ENCODE results near the gene SLC12A8.

The SLC12A8 gene

DNA sequence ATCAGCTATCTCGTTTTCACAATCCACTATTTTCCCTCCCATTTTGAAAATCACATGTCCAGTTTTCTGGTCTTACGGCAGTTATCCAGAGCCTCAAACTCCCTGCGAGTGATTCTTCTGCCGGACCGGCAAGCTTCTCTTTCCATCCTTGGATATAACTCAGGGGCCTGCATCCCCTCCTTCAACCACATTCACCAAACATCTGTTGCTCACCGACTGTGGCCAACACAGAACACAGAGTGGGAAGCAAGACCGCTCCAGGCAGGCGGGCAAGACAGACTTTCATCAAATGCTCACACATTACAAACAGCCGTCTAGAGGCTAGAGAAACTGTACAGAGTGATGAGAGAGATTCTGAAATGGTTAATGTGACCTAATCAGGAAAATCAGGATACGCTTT lies 7.6 kb upstream of the SLC12A8 start:
- no peak overlapping the region for H3K27ac ChIP-seq (ENCODE audit: insufficient read depth in 1 of 2, low read depth in 1 of 2, low read length in 2 of 2, poor library complexity in 1 of 2, severe bottlenecking in 2 of 2)
- no peak for DNase-seq
- ChIA-PET POLR2A (no interaction called here), CTCF (no interaction called here)
- no peak overlapping the region for H3K4me3 ChIP-seq (ENCODE audit: control insufficient read depth in 1 of 7, extremely low read depth in 1 of 7, insufficient read depth in 4 of 7, low read depth in 2 of 7, low read length in 6 of 7)
- 100% methylated on average over 6 of the region's 10 CpGs for WGBS (ENCODE audit: insufficient coverage)
- H3K9me3 ChIP-seq (ENCODE audit: control extremely low read depth in 1 of 5, control insufficient read depth in 4 of 5, insufficient read depth in 2 of 5, low read depth in 1 of 5, low read length in 4 of 5): no peaks in the 10 kb centered on the region
- peaks cover 0 to 5% (median 0%) of the 10 kb centered on the region in 5 experiments for H3K27me3 ChIP-seq (replicated peaks in 2 of 5; ENCODE audit: control insufficient read depth in 4 of 5, insufficient read depth in 5 of 5, low read length in 4 of 5)
- peaks cover 0 to 10% (median 0%) of the 10 kb centered on the region in 4 experiments for H3K4me1 ChIP-seq (ENCODE audit: control extremely low read depth in 1 of 4, control insufficient read depth in 4 of 4, insufficient read depth in 4 of 4, low read length in 3 of 4)
- H3K36me3 ChIP-seq (ENCODE audit: control insufficient read depth in 4 of 4, insufficient read depth in 4 of 4, low read length in 3 of 4): no peaks in the 10 kb centered on the region

DNA sequence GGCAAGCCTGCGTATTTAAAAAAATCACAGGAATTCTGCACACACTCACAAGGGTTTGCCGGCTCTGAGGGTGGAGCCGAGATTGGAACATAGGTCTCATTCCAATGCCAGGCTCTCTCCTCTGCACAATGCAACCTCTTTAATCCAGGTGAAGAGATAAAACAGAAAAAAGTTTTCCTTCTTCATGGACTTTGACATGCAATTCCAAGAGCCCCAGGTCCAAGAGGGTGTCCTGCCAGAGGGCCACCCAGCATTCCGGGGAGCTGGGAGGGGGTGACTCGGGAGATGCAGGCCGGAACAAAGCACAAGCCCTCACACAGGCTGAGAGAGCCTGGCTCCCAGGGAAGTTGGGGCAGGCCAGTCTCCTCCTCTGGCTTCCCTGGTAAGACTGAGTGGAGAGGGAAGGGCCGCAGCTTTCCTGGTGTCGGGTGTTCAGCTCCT lies 6.7 kb upstream of the SLC12A8 start:
- H3K9me3 ChIP-seq (ENCODE audit: control extremely low read depth in 1 of 5, control insufficient read depth in 4 of 5, insufficient read depth in 2 of 5, low read depth in 1 of 5, low read length in 4 of 5): no peaks in the 10 kb centered on the region
- no peaks in the 10 kb centered on the region for H3K36me3 ChIP-seq (ENCODE audit: control insufficient read depth in 4 of 4, insufficient read depth in 4 of 4, low read length in 3 of 4)
- peaks cover 0 to 8% (median 0%) of the 10 kb centered on the region in 5 experiments for H3K27me3 ChIP-seq (replicated peaks in 2 of 5; ENCODE audit: control insufficient read depth in 4 of 5, insufficient read depth in 5 of 5, low read length in 4 of 5)
- H3K4me1 ChIP-seq (ENCODE audit: control extremely low read depth in 1 of 4, control insufficient read depth in 4 of 4, insufficient read depth in 4 of 4, low read length in 3 of 4): peaks cover 0 to 14% (median 0%) of the 10 kb centered on the region in 4 experiments
- no peak overlapping the region for H3K4me3 ChIP-seq (ENCODE audit: control insufficient read depth in 1 of 7, extremely low read depth in 1 of 7, insufficient read depth in 4 of 7, low read depth in 2 of 7, low read length in 6 of 7)
- CTCF ChIA-PET: no interaction called here
- 98% methylated on average over 6 of the region's 8 CpGs for WGBS (ENCODE audit: insufficient coverage)
- no peak for DNase-seq
- H3K27ac ChIP-seq (ENCODE audit: insufficient read depth in 1 of 2, low read depth in 1 of 2, low read length in 2 of 2, poor library complexity in 1 of 2, severe bottlenecking in 2 of 2): no peak overlapping the region
- POLR2A ChIA-PET: no interaction called here

DNA sequence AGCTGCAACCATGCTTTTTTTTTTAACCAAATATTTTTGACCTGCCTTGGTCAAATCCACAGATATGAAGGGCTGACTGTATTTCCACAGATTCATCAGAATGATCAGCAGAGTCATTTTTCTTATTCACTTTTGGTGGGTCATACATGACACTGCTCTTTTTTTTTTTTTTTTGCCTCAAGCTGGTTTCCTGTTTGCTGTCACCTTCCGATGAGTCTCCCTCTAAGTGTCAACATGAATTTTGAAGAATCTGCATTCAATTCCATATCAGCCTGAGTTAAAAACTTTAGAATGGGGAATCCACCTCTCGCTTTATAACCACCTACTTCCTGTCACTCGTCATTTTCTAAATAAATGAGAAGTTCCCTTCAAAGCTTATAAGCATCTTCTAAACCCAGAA lies 2.2 kb upstream of the SLC12A8 start:
- POLR2A ChIA-PET: interaction anchor here (0.6 kb wide), 1 partner anchor 58 kb away, joined by 3 read pairs; no protein-coding TSS in a partner anchor
- H3K4me3 ChIP-seq (ENCODE audit: control insufficient read depth in 1 of 7, extremely low read depth in 1 of 7, insufficient read depth in 4 of 7, low read depth in 2 of 7, low read length in 6 of 7): no peak overlapping the region
- H3K27me3 ChIP-seq (replicated peaks in 2 of 5; ENCODE audit: control insufficient read depth in 4 of 5, insufficient read depth in 5 of 5, low read length in 4 of 5): peaks cover 7 to 52% (median 18%) of the 10 kb centered on the region in 5 experiments
- DNase-seq: peak; percentile 40 to 83 (median 72)
- H3K36me3 ChIP-seq (ENCODE audit: control insufficient read depth in 4 of 4, insufficient read depth in 4 of 4, low read length in 3 of 4): no peaks in the 10 kb centered on the region
- no peak overlapping the region for H3K27ac ChIP-seq (ENCODE audit: insufficient read depth in 1 of 2, low read depth in 1 of 2, low read length in 2 of 2, poor library complexity in 1 of 2, severe bottlenecking in 2 of 2)
- CTCF ChIA-PET: no interaction called here
- no peaks in the 10 kb centered on the region for H3K9me3 ChIP-seq (ENCODE audit: control extremely low read depth in 1 of 5, control insufficient read depth in 4 of 5, insufficient read depth in 2 of 5, low read depth in 1 of 5, low read length in 4 of 5)
- 0% methylated on average over 1 of the region's 3 CpGs for WGBS (ENCODE audit: insufficient coverage)
- H3K4me1 ChIP-seq (ENCODE audit: control extremely low read depth in 1 of 4, control insufficient read depth in 4 of 4, insufficient read depth in 4 of 4, low read length in 3 of 4): peaks cover 0 to 17% (median 13%) of the 10 kb centered on the region in 4 experiments

DNA sequence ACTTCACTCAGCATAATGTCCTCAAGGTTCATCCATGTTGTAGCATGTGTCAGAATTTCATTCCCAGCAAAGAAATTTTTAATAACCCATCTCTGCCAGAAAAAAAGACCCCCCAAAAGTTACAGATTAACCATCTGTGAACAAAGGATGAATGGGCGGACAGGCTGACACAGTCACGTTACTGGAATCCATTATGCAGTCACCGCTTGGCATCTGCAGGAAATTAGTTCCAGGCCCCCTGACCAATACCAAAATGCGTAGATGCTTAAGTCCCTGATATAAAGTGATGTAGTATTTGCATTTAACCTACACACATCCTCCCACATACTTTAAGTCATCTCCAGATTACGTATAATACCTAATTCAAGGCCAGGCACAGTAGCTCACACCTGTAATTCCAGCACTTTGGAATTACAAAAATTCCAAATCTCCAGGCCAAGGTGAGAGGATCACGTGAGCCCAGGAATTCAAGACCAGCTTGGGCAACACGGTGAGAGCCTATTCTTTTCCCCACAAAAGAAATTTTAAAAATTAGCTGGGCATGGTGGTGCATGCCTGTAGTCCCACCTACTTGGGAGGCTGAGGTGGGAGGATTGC lies 1.5 kb upstream of the SLC12A8 start:
- POLR2A ChIA-PET: no interaction called here
- Histone ChIP-seq H3K4me3 (ENCODE audit: control insufficient read depth in 1 of 7, extremely low read depth in 1 of 7, insufficient read depth in 4 of 7, low read depth in 2 of 7, low read length in 6 of 7) (no peak overlapping the region), H3K27me3 (replicated peaks in 2 of 5; ENCODE audit: control insufficient read depth in 4 of 5, insufficient read depth in 5 of 5, low read length in 4 of 5) (peaks cover 7 to 58% (median 18%) of the 10 kb centered on the region in 5 experiments), H3K9me3 (ENCODE audit: control extremely low read depth in 1 of 5, control insufficient read depth in 4 of 5, insufficient read depth in 2 of 5, low read depth in 1 of 5, low read length in 4 of 5) (no peaks in the 10 kb centered on the region), H3K27ac (ENCODE audit: insufficient read depth in 1 of 2, low read depth in 1 of 2, low read length in 2 of 2, poor library complexity in 1 of 2, severe bottlenecking in 2 of 2) (no peak overlapping the region), H3K4me1 (ENCODE audit: control extremely low read depth in 1 of 4, control insufficient read depth in 4 of 4, insufficient read depth in 4 of 4, low read length in 3 of 4) (peaks cover 0 to 17% (median 13%) of the 10 kb centered on the region in 4 experiments), H3K36me3 (ENCODE audit: control insufficient read depth in 4 of 4, insufficient read depth in 4 of 4, low read length in 3 of 4) (no peaks in the 10 kb centered on the region)
- CTCF ChIA-PET: no interaction called here
- 100% methylated on average over 6 of the region's 7 CpGs for WGBS (ENCODE audit: insufficient coverage)
- DNase-seq: no peak

DNA sequence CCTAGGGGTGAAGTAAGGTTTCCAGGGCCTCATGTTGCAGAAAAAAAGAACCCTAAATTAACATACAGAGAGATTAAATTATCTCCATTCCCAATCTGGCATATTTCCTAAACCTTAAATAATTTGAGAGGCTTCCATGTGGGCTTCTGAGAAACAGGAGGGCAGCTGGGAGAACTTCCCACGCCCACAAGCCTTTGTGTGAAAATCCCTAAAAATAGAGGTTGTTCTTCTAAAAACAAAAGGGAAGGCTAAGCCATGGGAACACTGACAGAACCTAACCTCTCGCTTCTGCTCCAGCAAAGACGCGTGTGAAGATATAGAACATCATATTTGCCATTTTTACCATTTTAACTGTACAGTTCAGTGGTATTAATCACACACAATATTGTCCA lies 812 bp upstream of the SLC12A8 start:
- POLR2A ChIA-PET: no interaction called here
- Histone ChIP-seq H3K27me3 (replicated peaks in 2 of 5; ENCODE audit: control insufficient read depth in 4 of 5, insufficient read depth in 5 of 5, low read length in 4 of 5) (peaks cover 7 to 61% (median 18%) of the 10 kb centered on the region in 5 experiments), H3K27ac (ENCODE audit: insufficient read depth in 1 of 2, low read depth in 1 of 2, low read length in 2 of 2, poor library complexity in 1 of 2, severe bottlenecking in 2 of 2) (no peak overlapping the region), H3K4me1 (ENCODE audit: control extremely low read depth in 1 of 4, control insufficient read depth in 4 of 4, insufficient read depth in 4 of 4, low read length in 3 of 4) (peaks cover 0 to 17% (median 13%) of the 10 kb centered on the region in 4 experiments), H3K9me3 (ENCODE audit: control extremely low read depth in 1 of 5, control insufficient read depth in 4 of 5, insufficient read depth in 2 of 5, low read depth in 1 of 5, low read length in 4 of 5) (no peaks in the 10 kb centered on the region), H3K4me3 (ENCODE audit: control insufficient read depth in 1 of 7, extremely low read depth in 1 of 7, insufficient read depth in 4 of 7, low read depth in 2 of 7, low read length in 6 of 7) (no peak overlapping the region), H3K36me3 (ENCODE audit: control insufficient read depth in 4 of 4, insufficient read depth in 4 of 4, low read length in 3 of 4) (no peaks in the 10 kb centered on the region)
- WGBS (ENCODE audit: insufficient coverage): 72% methylated on average over 4 of the region's 4 CpGs
- DNase-seq: no peak
- CTCF ChIA-PET: no interaction called here

DNA sequence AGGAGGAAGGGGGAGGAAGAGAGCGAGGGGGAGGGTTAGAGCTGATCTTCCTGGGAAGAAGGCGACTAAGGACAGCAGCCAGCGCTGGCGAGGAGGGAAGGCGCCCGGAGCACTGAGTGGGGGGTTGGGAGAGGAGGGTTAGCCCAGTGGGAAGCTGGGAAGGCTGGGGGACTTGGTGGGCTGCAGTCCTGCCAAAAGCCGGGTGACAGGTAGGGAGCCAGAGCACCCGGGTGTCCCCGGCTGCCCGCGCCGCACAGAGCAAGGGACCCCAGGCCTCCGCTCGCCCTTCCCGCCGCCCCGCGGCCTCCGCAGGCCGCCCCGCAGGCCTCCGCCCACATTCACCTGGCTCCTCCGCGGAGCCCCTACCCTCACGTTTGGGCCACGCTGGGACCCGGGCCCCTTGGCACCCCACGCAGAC lies 448 bp downstream of the SLC12A8 start:
- no peak overlapping the region for H3K27ac ChIP-seq (ENCODE audit: insufficient read depth in 1 of 2, low read depth in 1 of 2, low read length in 2 of 2, poor library complexity in 1 of 2, severe bottlenecking in 2 of 2)
- DNase-seq: no peak
- WGBS (ENCODE audit: insufficient coverage): 7% methylated on average over 9 of the region's 28 CpGs
- H3K27me3 ChIP-seq (replicated peaks in 2 of 5; ENCODE audit: control insufficient read depth in 4 of 5, insufficient read depth in 5 of 5, low read length in 4 of 5): peaks cover 7 to 60% (median 18%) of the 10 kb centered on the region in 5 experiments
- CTCF ChIA-PET: no interaction called here
- H3K4me3 ChIP-seq (ENCODE audit: control insufficient read depth in 1 of 7, extremely low read depth in 1 of 7, insufficient read depth in 4 of 7, low read depth in 2 of 7, low read length in 6 of 7): peak overlapping the region; percentile 18 to 70 (median 49)
- no peaks in the 10 kb centered on the region for H3K9me3 ChIP-seq (ENCODE audit: control extremely low read depth in 1 of 5, control insufficient read depth in 4 of 5, insufficient read depth in 2 of 5, low read depth in 1 of 5, low read length in 4 of 5)
- peaks cover 0 to 17% (median 13%) of the 10 kb centered on the region in 4 experiments for H3K4me1 ChIP-seq (ENCODE audit: control extremely low read depth in 1 of 4, control insufficient read depth in 4 of 4, insufficient read depth in 4 of 4, low read length in 3 of 4)
- POLR2A ChIA-PET: no interaction called here
- no peaks in the 10 kb centered on the region for H3K36me3 ChIP-seq (ENCODE audit: control insufficient read depth in 4 of 4, insufficient read depth in 4 of 4, low read length in 3 of 4)

DNA sequence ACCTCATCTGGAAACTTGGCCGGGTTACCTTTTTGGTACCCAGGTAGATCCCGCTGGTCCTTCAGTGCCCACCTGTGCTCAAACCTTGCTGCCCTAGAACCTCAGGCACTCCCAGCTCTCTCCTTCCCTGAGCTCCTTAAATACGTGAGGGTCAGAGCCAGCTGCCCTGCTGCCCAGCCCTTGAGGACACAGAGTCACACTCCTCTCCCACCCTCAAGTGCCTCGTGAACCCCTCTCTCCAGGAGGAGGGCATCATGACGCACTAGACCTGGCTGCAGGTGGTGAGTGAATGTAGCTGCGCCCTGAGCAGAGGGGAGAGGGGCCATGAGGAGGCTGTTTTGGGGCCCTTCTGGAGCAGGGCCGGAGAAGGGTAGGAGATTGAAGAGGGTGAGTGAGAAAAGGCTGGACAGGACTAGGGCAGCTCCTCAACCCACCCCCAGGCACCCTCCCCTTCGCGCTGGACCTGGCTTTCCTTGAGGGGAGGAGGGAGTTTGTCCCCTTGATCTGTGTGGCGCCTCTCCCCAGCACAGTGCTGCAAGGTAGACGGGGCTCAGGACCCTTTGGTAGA lies 941 bp downstream of the SLC12A8 start:
- ChIA-PET CTCF (no interaction called here), POLR2A (no interaction called here)
- H3K36me3 ChIP-seq (ENCODE audit: control insufficient read depth in 4 of 4, insufficient read depth in 4 of 4, low read length in 3 of 4): no peaks in the 10 kb centered on the region

More for the DNA sequence above, 941 bp downstream of the SLC12A8 start:
- Histone ChIP-seq H3K4me1 (ENCODE audit: control extremely low read depth in 1 of 4, control insufficient read depth in 4 of 4, insufficient read depth in 4 of 4, low read length in 3 of 4) (peaks cover 0 to 17% (median 13%) of the 10 kb centered on the region in 4 experiments), H3K27ac (ENCODE audit: insufficient read depth in 1 of 2, low read depth in 1 of 2, low read length in 2 of 2, poor library complexity in 1 of 2, severe bottlenecking in 2 of 2) (no peak overlapping the region), H3K4me3 (ENCODE audit: control insufficient read depth in 1 of 7, extremely low read depth in 1 of 7, insufficient read depth in 4 of 7, low read depth in 2 of 7, low read length in 6 of 7) (peak overlapping the region in 1 of 7 experiments; percentile 70), H3K27me3 (replicated peaks in 2 of 5; ENCODE audit: control insufficient read depth in 4 of 5, insufficient read depth in 5 of 5, low read length in 4 of 5) (peaks cover 7 to 57% (median 18%) of the 10 kb centered on the region in 5 experiments), H3K9me3 (ENCODE audit: control extremely low read depth in 1 of 5, control insufficient read depth in 4 of 5, insufficient read depth in 2 of 5, low read depth in 1 of 5, low read length in 4 of 5) (no peaks in the 10 kb centered on the region)
- WGBS (ENCODE audit: insufficient coverage): 92% methylated on average over 5 of the region's 11 CpGs
- DNase-seq: no peak
